HL-60 (cell line): ENCODE results near the gene KDM1B.

Source experiments
- CTCF ChIP-seq: IDR thresholded peaks from one replicate; pipeline ENCODE4 v1.5.1; 2011; ENCODE audit warnings: low read length, control low read depth, inconsistent platforms; ENCODE audit not compliant: insufficient read depth
- POLR2AphosphoS5 ChIP-seq: IDR thresholded peaks from 2 replicates; pipeline ENCODE4 v1.6.1; 2012; ENCODE audit warnings: low read depth
- REST ChIP-seq: IDR thresholded peaks from 2 replicates; pipeline ENCODE4 v1.6.1; 2012; ENCODE audit warnings: low read depth; ENCODE audit not compliant: insufficient replicate concordance

GRCh38 chr6:18213439-18213838 lies 58.2 kb downstream of the KDM1B start:
- TF ChIP-seq CTCF (no peak), POLR2AphosphoS5 (no peak), REST (no peak)
